ENCODE results near the gene CASTOR2.
"Not testable (repeated sequence)": the region's sequence is repeated elsewhere in the genome, so short reads cannot be mapped to it uniquely, and the experiment has no call there.

The CASTOR2 gene

DNA sequence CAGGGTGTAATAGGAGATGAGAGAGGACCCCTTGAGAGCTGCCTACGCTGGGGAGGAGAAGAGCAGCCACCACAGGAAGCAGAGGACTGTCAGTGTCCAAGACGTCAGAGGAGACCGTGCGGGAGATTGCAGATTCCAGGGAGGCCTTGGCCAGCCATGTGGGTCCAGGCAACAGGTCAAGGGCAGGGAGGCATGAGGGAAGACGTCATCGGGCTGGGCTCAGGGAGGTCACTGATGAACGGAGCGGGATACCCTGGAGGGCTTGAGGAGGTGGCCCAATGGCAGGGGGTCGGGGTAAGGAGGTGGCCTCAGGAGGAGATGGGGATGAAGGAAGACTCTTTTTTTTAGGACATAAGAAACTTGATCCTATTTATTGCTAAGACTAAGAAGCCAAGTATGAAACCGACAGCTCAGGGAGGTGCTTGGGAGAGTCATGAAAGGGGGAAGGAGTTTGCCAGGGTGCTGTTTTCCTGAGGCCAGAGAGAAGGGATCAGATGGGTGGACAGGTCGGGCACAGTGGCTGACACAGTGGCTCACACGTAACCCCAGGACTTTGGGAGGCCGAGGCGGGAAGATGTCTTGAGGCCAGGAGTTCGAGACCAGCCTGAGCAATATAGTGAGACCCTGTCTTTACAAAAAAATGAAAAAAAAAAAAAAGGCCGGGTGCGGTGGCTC is 30.5 kb downstream of the CASTOR2 start:
- not testable (repeated sequence) for DNase-seq (ENCODE audit: low spot score)

DNA sequence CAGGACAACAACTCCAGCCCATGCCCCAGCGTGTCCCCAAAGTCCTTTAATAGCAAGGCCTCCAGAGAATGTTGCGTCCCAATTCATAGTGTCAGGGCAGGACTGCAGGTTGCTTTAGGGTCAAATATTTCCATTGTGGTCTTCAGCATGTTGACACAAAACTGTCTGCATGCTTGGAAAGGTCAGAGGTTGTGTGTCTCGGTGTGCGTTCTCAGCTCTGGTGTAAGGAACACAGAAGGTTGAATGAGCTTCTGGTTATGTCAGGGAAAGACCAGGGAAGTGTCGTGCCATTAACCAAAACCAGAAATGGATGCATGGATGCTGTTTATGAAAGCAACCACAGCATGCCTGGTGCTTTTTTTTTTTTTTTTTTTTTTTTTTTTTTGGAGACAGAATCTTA is 31.9 kb downstream of the CASTOR2 start:
- DNase-seq (ENCODE audit: low spot score) = not testable (repeated sequence)

DNA sequence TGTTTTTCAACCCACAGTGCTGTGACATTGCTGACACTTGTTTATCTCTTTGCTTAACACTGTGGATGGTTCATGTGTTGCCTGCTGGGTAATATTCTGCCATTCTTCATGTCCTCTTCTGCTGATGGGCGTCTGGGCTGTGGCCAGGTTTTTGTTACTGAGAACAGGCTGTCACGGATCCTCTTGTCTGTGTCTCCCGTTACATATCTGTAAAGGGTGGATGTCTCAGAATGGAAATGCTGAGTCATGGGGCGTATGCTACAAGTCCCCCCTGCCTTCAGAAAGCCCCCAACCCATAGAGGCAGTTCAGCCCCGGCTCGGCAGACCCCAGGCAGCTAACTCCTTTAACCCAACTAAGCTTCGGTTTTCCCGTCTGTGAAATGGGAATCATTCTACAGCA is 33.3 kb downstream of the CASTOR2 start:
- DNase-seq (ENCODE audit: low spot score) = not testable (repeated sequence)

DNA sequence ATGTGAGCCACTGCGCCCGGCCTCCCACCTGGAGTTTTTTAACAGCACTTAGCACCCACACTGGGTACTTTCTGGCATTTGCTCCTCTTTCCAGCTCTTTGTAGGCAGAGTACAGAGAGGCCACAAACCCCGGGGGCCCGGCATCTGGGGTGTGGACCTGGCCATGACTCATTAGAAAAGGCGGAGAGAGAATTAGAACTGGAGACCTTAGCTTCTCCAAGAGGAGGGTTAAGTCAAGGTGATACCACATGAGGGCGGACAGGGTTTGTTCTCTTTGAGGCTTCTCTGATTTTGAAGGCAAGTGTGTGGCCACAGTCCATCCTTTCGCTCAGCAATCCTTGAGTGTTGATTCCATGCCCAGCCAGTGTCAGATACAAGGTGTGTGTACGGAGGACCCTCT is 36.9 kb downstream of the CASTOR2 start:
- DNase-seq (ENCODE audit: low spot score) = not testable (repeated sequence)

DNA sequence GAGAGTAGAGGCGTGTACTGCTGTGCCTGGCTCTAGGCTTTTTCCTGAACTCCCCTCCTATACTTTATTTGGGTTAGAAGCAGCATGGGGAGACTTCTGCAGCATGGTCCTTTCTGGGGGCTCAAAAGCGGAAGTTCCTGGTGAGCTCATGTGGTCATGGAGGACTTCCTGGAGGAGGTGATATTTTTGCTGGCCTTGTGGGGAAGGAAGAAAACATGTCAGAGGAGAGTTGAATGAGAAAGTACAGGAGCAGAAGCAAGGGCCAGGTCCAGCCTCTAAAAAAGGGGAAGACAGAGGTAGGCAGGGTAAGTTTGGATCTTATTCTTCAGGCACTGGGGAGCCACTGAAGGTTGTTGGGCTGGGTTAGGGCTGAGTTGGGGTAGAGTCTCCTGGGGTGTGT is 45.5 kb downstream of the CASTOR2 start:
- no peak for DNase-seq (ENCODE audit: low spot score)

DNA sequence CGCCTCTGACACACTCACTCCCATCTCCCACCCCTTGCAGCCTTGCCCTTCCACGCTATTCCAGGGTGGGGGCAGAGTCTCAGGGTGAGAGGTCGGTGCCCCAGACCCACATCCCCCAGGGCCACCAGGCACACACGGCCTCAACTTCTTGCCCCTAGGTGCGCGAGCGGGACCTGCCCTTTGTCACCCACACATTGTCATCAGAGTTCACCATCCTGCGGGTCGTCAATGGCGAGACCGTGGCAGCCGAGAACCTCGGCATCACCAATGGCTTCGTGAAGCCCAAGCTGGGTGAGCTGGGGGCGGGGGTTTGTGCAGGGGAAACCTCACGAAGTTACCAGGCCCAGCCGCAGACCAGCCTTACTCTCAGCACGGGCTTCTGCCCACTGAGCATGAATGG is 53.3 kb downstream of the CASTOR2 start:
- no peak for DNase-seq (ENCODE audit: low spot score)

DNA sequence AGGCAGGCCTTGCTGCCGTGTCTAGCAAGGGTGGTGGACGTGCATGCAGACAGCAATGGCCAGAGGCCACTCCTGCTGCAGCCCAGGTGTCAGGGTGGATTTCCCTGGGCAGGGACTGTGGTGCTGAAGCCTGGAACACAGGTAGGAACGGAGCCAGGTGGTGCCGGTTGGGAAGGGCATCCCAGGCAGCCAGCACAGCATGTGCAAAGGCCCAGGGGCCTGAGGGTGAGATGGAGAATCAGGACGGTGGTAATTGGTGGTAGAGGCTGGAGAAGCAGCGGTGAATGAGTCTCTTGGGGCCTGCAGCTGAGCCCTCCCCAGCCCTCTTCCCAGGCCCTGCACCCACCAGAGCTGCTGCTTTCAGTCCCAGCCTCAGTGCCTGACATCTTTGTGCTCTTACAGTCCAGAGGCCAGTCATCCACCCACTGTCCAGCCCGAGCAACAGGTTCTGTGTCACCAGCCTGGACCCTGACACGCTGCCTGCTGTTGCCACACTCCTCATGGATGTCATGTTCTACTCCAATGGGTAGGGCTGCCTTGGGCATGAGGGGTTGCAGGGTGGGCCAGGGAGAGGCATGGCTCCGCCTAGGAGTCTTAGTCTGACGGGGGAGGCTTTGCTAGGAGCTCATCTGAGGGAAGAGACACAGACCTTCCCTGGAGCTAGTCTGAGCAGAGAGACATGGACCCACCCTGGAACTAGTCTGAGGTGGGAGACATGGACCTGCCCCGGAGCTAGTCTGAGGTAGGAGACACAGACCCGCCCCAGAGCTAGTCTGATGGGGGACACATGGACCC is 54.3 kb downstream of the CASTOR2 start:
- DNase-seq (ENCODE audit: low spot score) = no peak

DNA sequence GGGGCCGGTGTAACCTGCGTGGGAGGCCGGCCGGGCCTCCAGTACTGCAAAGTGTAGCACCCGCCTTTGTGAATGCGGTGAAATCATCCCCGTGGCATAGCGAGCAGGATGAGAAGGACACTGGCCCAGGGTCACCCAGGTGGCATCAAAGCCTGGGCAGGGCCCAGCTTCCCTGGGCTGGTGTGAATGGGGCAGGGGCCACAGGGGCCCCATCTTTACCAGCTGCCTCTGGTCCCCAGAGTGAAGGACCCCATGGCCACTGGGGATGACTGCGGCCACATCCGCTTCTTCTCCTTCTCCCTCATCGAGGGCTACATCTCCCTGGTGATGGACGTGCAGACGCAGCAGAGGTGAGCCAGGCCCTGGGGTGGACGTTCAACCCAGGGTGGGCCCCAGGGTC is 55.3 kb downstream of the CASTOR2 start:
- DNase-seq (ENCODE audit: low spot score) = no peak

DNA sequence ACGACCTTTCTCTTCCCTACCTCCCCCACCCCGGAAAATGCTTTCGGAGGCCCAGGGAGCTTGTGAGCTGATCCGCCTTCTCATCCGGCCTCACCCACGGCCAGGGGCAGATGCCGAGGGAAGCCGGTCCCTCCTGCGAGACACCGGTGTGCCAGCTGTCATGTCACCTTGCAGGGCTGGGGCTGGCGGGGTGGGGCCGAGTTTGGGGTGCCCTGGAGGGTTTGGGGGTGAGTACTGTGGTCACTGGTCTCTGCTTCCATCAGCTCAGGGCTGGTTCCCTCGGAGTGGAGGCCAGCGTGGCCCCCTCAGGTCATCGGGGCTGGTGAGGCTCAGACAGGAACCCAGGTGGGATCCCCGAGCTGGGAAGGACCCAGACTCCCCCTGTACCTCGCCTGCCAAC is 60.4 kb downstream of the CASTOR2 start:
- no peak for DNase-seq (ENCODE audit: low spot score)

DNA sequence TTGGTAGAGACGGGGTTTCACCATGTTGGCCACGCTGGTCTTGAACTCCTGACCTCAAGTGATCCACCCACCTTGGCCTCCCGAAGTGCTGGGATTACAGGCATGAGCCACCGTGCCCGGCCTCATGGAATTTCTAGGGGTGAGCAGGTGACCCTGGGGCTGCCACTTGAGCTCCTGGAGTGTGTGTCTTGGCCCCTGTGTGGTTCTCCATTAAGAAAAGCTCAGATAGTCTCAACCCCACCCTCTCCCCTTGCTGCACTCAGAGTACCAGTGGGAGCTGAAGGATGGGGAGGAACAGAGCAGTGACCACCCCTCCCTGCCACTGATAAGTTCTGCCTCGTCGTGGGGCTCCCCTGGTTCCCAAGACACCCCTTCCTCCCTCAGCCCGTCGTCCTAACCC is 63.8 kb downstream of the CASTOR2 start:
- no peak for DNase-seq (ENCODE audit: low spot score)

DNA sequence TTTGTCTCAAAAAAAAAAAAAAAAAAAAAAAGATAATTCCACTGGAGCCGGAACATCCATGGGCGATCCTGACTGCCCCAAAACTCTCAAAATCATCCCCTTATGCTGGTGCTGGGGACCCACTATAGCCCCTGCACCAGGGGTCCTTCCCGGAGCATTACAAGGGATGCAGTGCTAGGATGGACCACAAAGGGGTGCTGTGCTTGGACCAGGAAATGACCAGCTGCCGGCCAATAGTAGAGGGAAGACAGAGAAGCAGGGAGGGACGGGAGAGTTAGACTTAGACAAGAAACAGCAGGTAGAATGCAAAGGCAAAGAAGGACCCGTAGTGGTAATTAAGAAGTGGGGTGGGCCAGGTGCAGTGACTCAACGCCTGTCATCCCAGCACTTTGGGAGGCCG is 68.6 kb downstream of the CASTOR2 start:
- no peak for DNase-seq (ENCODE audit: low spot score)

DNA sequence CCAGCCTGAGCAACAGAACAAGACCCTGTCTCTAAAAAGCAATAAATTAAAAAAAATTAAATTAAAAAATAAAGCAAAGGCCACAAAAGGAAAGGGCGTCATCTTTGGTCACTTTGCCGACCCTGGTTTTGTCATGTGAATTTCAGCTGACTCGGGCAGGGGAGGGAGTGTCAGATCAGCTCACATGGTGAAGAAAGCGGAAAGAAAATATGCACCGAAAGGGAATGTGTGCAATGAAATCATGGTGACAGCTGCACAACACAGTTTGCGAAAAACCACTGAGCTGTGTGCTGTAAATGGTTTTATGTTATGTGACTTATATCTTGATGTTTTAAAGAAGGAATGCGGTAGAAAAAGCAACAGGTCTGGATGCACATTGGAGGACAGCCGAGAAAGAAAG is 69.3 kb downstream of the CASTOR2 start:
- DNase-seq (ENCODE audit: low spot score) = no peak

DNA sequence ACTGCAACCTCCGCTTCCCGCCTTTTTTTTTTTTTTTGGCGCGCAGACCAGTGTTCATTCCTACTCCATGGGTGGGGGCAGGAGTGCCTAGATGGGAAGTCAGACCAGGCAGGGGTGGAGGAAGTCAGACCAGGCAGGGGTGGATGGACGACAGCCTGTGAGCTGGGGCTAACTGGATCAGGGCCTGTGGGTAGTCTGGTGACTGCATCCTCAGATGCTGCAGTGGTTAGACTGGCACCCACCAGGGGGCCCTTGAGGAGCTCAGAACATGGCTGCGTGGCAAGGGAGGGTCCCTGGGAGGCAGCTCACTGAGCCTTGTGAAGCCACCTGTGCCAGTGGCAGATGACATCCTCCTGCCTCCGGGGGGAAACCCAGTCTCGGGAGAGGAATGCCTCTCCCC is 74.0 kb downstream of the CASTOR2 start:
- no peak for DNase-seq (ENCODE audit: low spot score)

DNA sequence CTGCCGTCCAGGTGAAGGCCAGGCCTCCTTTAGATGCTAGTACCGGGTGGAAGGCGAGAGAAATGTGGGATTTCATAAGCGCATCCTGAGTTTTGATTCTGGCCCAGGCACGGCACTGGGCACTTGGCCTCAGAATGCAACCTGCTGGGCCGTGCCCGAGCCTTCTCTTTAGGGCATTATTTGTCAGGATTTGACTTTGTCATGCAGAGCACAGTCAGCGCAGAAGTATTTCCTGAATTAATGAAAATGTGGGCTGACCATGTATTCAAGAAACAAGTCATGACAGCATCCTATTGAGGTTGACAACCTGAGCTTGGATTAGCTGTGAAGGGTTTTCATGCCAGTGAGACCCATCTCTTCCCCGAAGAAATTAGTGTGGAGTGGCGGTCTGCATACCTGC is 74.7 kb downstream of the CASTOR2 start:
- DNase-seq (ENCODE audit: low spot score) = no peak

DNA sequence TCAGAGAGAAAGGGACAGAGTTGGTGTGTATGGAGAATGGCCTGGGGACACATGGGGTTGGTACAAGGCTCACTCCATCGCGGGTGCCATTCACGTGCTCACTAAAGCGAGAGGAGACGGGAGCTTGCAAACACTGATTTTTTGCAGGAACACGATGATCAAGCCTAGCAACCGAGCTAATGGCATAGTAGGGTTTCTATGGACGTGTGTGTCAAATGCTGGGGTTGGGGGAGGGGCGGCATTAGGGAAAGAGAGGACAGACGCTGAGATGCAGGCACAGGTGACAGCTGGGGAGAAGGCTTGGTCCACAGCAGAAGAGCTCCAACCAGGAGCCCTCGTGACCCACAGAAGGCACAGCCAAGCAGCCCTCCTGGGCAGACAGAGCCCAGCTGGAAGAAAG is 75.2 kb downstream of the CASTOR2 start:
- DNase-seq (ENCODE audit: low spot score) = no peak

DNA sequence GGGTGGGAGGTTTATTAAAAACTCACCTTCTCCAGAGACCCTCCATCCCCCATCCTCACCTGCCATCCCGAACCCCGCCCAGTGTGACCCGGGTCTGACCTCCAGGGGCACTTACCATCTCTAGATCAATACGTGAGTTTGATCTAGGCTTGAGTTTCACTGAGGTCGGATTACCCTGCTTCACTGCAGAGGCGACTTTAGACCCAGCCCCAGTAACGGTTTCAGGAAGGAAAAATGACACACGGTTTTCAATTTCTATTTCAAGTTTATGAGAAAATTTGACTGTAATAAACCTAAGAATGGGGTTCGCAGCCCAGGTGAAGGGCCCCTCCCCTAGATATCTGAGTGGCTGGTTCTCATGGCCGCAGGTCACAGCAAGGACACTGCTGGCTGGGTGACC is 76.0 kb downstream of the CASTOR2 start:
- DNase-seq (ENCODE audit: low spot score) = no peak

DNA sequence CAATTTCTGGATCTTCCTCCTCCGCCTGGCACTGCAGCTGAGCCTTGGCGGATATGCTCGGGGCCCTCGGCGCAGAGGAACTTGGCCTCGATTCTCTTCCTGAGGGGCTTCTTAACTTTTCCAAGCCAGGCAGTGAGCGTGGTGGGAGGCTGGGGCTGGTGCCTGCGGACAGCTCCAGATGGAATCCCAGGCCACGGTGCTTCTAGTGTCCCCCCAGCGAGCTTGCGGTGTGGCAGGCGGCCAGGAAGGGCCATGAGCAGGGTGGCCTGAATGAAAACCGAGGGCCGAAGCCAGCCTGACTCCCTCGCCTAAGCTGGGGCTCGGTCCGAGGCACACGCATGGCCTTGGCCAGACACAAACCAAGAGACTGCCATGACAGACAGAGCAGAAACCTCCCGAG is 77.8 kb downstream of the CASTOR2 start:
- no peak for DNase-seq (ENCODE audit: low spot score)

DNA sequence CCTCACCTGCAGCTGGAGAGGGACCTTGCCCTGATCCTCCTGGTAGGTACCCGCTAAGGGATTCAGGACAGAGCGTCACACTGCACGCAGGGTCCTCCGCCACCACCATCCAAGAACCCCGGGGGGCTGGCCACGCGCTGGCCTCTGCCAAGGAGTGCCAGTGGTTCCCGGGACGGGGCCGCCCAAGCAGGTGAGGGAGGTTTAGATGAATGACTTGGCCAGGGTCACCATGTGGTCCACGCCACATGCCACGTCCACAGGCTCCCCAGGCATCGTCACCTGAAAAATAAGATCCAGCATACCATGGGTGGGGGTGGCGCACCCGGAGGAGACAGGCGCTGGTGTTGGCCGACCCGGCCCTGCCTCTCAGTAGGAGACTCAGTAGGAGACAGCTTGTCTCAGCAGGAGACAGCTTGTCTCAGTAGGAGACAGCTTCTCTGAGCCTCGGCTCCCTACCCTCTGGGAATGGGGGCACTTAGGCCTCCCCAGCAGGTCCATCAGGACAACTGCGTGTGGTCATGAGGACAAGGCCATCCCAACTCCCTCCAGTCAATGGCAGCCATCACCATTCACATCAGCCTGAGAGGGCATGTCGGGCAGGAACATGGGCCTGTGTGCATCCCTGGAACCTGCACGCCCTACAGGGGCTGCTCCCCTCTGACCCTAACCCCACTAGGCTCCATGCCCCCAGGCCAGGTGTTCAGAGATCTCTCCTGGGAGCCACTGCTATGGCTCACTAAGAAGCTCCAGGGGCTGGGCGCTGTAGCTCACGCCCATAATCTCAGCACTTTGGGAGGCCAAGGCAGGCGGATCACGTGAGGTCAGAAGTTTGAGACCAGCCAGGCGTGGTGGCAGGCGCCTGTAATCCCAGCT is 78.6 kb downstream of the CASTOR2 start:
- no peak for DNase-seq (ENCODE audit: low spot score)

DNA sequence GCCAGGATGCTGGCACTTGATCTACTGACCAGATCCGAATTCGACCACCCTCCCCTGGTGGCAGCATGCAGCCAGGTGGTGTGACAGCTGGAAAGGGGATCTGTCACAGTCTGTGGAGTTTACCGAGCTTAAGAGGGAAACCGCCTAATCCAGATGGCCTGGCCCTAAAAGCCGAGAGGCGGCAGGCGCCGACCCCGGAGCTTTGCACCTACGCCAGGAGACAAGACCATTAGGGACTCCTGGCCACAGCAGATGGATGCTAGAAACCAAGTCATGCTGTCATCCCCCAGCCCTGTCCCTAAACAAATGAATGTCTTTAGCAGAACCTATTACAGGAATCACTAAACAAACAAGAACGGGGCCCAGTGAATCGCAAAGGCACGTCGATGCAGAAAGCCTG is 81.4 kb downstream of the CASTOR2 start:
- no peak for DNase-seq (ENCODE audit: low spot score)

DNA sequence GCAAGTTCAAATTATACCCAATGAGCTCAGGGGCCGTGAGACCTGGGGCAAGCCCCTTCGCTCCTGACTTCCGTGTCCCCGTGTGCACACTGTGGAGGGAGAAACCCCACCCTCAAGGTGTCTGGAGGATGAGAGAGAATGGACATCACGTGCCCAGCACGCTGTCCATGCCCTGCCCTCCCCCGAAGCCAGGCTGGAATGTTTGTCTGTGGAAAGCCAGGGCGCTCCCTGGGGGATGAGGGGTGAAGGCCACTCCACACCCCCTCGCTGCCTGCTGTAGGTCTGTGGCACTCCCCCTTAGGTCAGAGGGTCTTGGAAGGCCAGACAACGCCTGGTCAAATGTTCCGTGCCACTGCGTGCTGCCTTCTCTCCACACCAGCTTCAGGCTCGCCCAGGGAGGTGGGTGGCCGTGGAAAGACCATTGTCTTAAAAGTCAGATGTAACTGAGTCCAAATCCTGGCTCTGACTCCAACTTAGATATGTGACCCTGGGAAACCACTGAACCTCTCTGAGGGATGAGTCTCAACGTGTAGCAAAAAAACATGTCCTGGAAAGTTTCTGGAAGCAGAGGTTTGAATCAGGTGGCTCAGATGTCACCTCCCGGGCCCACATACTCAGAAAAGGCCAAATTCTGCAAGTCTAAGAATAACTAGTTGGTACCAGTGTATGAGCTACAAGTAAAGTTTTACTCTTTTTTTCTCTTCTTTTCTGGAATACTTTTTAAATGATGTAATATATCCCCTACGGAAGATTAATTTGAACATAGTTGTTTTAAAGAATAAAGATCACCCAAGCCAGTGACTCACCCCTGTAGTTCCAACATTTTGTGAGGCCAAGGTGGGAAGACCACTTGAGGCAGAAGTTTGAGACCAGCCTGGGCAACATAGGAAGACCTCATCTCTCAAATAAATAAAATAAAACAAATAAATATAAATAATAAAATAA is 84.2 kb downstream of the CASTOR2 start:
- no peak for DNase-seq (ENCODE audit: low spot score)

DNA sequence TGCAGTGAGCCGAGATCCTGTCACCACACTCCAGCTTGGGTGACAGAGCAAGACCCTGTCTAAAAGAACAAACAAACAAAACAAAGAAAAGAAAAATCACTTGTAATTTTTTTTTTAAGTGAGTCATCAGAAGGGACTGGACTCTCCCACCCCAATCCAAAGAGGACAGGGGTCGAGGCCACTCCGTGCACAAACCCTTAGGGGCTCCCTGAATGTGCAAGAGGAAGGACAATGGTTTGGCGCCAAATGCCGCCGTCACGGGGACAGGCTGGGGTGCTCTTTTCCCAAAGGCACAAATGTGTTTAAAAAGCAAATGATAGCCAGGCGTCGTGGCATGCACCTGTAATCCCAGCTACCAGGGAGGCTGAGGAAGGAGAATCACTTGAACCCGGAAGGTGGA is 85.3 kb downstream of the CASTOR2 start:
- DNase-seq (ENCODE audit: low spot score) = no peak

DNA sequence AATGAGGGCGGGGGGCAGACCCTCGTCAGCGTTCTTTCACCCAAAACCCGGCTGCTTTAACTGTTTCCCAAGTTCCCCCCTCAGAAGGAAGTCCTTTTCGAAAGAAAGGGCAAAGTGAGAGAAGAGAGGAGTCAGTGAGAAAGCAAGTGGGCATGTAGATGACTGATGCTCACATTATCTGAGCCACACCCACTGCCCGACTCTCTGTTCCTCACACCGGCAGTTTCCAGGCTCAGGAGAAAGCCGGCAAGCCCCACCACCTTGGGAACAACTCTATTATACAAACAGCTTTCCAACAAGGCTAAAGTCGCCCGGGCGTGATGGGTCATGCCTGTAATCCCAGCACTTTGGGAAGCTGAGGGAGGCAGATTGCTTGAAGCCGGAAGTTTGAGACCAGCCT is 86.0 kb downstream of the CASTOR2 start:
- no peak for DNase-seq (ENCODE audit: low spot score)

All from CD4-positive, alpha-beta T cell treated with Interleukin-6 at 100 ng/mL for 8 hours (primary cell).